Cardiac fibroblast (primary cell): ENCODE data around the gene CRYGN.

Source experiments
- DNase-seq, 2 donors: peaks; one replicate each; pipeline versions ENCODE4 v3.0.0 to v3.0.0-alpha.2; 2010; ENCODE audit warnings: low read depth in 2 of 2
- H3K4me3 ChIP-seq, 2 donors: replicated peaks in 1 of 2; 1 replicate in 1 of 2; 2 replicates in 1 of 2; pipeline ENCODE4 v1.5.1; 2011; ENCODE audit warnings: low read depth in 2 of 2, low read length in 2 of 2, mild to moderate bottlenecking in 2 of 2, moderate library complexity in 1 of 2
- CTCF ChIP-seq: IDR thresholded peaks from one replicate; pipeline ENCODE4 v1.5.1; 2011; ENCODE audit warnings: low read depth, mild to moderate bottlenecking, low read length, inconsistent platforms

Gene CRYGN

GRCh38 chr7:151442776-151443496, 3.0 kb upstream of the CRYGN start:
- TF ChIP-seq CTCF = no peak
- H3K4me3 ChIP-seq = no peak overlapping the region
- peak in 1 of 2 donors; percentile 38 for DNase-seq

GRCh38 chr7:151440799-151441445, 981 bp upstream of the CRYGN start:
- no peak overlapping the region for H3K4me3 ChIP-seq
- no peak for TF ChIP-seq CTCF
- peak in 1 of 2 donors; percentile 50 for DNase-seq

DNA sequence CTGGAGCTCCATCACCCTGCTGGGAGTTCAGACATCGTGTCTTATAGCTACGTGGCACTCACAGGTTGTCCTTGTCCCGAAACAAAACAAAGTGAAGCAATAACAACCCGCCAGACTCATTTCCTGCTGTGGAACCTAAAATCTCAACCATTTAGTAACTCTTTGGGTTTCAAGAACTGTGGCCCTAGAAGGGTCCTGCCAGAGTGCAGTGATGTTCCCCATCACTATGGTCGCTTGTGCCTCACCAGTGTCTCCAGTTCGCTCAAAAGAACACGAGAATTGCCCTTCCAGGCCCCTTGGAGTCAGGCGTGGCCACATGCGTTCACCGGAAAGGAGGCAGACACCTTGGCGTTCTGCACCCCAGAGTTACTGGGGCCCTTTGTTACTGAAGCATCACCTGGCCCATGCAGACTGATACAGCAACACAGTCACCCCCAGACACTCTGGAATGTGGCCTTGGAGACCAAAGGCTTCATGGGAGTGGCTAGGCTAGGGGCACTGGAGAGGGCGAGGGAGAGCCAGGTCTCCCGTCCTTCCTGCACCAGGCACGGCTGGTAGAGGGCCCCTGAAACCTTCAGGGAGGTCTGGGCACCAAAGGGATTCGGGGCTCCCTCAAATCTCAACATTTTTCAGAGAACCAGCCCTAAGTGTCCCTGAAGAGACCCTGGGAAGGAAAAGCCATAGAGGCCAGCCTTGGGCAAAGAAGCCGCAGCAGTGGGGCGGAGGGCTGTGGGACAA, 908 bp downstream of the CRYGN start:
- no peak for DNase-seq
- no peak for TF ChIP-seq CTCF
- H3K4me3 ChIP-seq = no peak overlapping the region

DNA sequence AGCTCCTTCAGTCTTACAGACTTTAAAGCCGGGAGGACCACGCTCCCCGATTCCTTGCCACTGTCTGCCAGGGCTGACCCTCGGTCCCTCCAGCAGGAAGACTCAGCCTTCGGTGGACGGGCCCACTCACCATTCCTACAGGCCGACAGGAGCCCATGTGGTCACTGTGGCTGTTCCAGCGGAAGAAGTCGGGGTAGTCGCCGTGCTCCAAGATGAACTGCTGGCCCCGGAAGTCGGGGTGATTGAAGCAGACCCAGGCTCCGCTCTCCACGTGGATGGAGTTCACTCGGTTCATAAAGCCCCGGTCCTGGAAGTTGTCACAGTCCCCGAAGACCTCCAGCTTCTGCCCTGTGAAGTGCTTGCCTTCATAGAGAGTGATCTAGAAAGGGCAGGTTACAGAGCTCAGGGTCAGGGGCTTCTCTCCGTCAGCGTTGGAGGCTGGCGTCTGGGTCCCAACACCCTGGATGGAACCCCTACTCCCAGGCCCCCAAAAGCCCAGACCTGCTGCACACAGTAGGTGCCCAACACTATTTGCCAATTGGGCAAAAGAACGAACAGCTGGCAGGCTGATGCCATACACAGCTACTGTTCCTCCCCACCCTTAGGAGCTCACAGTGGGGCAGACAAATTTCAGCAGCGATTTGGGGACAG, 1.9 kb downstream of the CRYGN start:
- no peak overlapping the region for H3K4me3 ChIP-seq
- TF ChIP-seq CTCF = no peak

GRCh38 chr7:151437159-151437553, 2.8 kb downstream of the CRYGN start:
- DNase-seq = no peak
- H3K4me3 ChIP-seq = no peak overlapping the region
- TF ChIP-seq CTCF = no peak

More for the DNA sequence above, 1.9 kb downstream of the CRYGN start:
- DNase-seq = no peak

DNA sequence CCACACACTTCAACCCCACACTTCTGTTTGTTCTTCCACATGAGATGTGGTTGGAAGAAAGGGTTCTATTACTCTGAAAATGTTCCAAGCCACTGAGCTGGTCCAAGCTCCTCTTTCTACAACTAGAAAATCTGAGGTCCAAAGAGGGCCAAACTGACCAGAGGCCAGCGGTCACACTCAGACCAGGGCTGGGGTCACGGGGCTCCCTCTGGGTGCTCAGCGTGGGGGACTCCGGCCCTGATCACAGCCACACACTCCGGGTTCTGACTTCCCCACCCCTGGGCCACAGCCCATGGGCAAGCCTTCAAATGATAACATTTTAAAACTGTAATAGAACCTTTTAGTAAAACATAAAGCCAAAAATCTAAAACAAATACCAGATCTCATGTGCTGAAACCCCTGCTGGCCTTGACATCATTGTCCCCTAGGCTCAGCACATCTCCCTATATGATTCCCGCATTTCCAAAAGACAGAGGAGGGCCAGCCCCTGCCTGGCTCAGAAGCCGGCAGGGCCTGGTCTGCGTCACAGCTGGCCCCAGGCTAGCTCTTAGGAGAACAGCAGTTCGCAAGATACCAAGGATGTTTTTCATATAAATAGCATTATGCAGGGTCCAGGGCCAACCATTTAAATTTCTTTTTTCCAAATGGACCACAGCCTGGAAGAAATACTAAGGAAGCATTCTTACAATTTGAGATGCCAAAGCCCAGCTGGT, 3.3 kb downstream of the CRYGN start:
- DNase-seq = peak in 1 of 2 donors; percentile 52
- no peak overlapping the region for H3K4me3 ChIP-seq
- TF ChIP-seq CTCF = no peak
